HK-2 (cell line): Measurements from ENCODE around the gene TPGS2.
"Not testable (repeated sequence)": the region's sequence is repeated elsewhere in the genome, so short reads cannot be mapped to it uniquely, and the experiment has no call there.

Experiments
- DNase-seq: peaks from one replicate; pipeline ENCODE4 v3.0.0-alpha.2; 2018; ENCODE audit not compliant: unreplicated experiment

The TPGS2 gene

GRCh38 chr18:36772241-36772723, 56.5 kb downstream of the TPGS2 start:
- DNase-seq = no peak

GRCh38 chr18:36771245-36771644, 57.6 kb downstream of the TPGS2 start:
- no peak for DNase-seq

GRCh38 chr18:36770315-36770946, 58.4 kb downstream of the TPGS2 start:
- DNase-seq = no peak

GRCh38 chr18:36769611-36770314, 59.0 kb downstream of the TPGS2 start:
- DNase-seq = no peak

- DNase-seq = no peak
These were observed 59.6 kb downstream of the TPGS2 start for GRCh38 chr18:36769172-36769571.

GRCh38 chr18:36766836-36767235, 62.0 kb downstream of the TPGS2 start:
- DNase-seq = no peak

GRCh38 chr18:36762965-36763364, 65.8 kb downstream of the TPGS2 start:
- DNase-seq = not testable (repeated sequence)

- DNase-seq = no peak
These were observed 66.7 kb downstream of the TPGS2 start for GRCh38 chr18:36762074-36762473.

GRCh38 chr18:36761186-36761698, 67.6 kb downstream of the TPGS2 start:
- DNase-seq = no peak

- no peak for DNase-seq
These were observed 68.2 kb downstream of the TPGS2 start for GRCh38 chr18:36760598-36760997.

- DNase-seq = no peak
These were observed 69.5 kb downstream of the TPGS2 start for GRCh38 chr18:36759167-36759776.

- no peak for DNase-seq
These were observed 70.2 kb downstream of the TPGS2 start for GRCh38 chr18:36758623-36759022.

- DNase-seq = no peak
These were observed 70.8 kb downstream of the TPGS2 start for GRCh38 chr18:36757991-36758390.

GRCh38 chr18:36757081-36757480, 71.7 kb downstream of the TPGS2 start:
- DNase-seq = no peak

GRCh38 chr18:36756242-36756641, 72.6 kb downstream of the TPGS2 start:
- DNase-seq = no peak

- no peak for DNase-seq
These were observed 75.6 kb downstream of the TPGS2 start for GRCh38 chr18:36752929-36753865.

- no peak for DNase-seq
These were observed 83.4 kb downstream of the TPGS2 start for GRCh38 chr18:36745219-36745975.

- no peak for DNase-seq
These were observed 84.4 kb downstream of the TPGS2 start for GRCh38 chr18:36744261-36744876.
